Measurements from ENCODE around the gene SPOPL. TPM values are rescaled to one million over a fixed set of nuclear protein-coding genes. Genes with fewer than 3 reads are reported as not detected.

The SPOPL gene
- total and polyA plus RNA-seq, 10 of the 15 experiments (the other 5 are each of a cell fraction or from before 2014, with no cell fraction given): 4.0 to 25.0 (median 11.5) TPM

GRCh38 chr2:138497294-138497693 is 4.3 kb upstream of the SPOPL start:
- intact Hi-C loops (cut with micrococcal nuclease; ENCODE audit: unreplicated experiment): no loop called here
- CTCF ChIA-PET: no interaction called here
- no peak overlapping the region for H3K9ac ChIP-seq (ENCODE audit: control insufficient read depth, insufficient read depth, low read length)

More at GRCh38 chr2:138497294-138497693, 4.3 kb upstream of the SPOPL start:
- ChIA-PET RAD21 (ENCODE audit: unreplicated experiment) (no interaction called here), POLR2A (no interaction called here), SMC1A (ENCODE audit: uncharacterized antibody, unreplicated experiment) (interaction anchor here (0.6 to 2.2 kb wide), 2 partner anchors 8 to 11 kb away, joined by 3 to 5 read pairs; no protein-coding TSS in a partner anchor)
- H3K4me2 ChIP-seq (ENCODE audit: control insufficient read depth, insufficient read depth): no peak overlapping the region
- no peak overlapping the region for H3K4me3 ChIP-seq
- no peak for ATAC-seq
- no peaks in the 10 kb centered on the region for H4K20me1 ChIP-seq (ENCODE audit: control insufficient read depth, insufficient read depth)
- H3K4me1 ChIP-seq (ENCODE audit: control insufficient read depth, insufficient read depth, low read length): peaks cover 4% of the 10 kb centered on the region
- in situ Hi-C loops (cut with MboI): no loop called here
- no peak for FAIRE-seq
- TF ChIP-seq REST (IDR thresholded peaks at IDR 0.05; ENCODE audit: low read depth, low read length): no peak
- TF ChIP-seq RAD21 (IDR thresholded peaks at IDR 0.05; ENCODE audit: insufficient read depth, low read depth, low read length): no peak
- no peak for TF ChIP-seq EZH2 (IDR thresholded peaks at IDR 0.05; ENCODE audit: borderline replicate concordance, control insufficient read depth, low read depth, low read length)
- no peak for TF ChIP-seq MTA2 (IDR thresholded peaks at IDR 0.05; ENCODE audit: low read depth)
- TF ChIP-seq EGR1 (IDR thresholded peaks at IDR 0.05; ENCODE audit: borderline replicate concordance in 1 of 2, low read depth in 2 of 2, low read length in 2 of 2): no peak
- TF ChIP-seq POLR2A (IDR thresholded peaks at IDR 0.05; ENCODE audit: low read depth, low read length): no peak
- TF ChIP-seq CEBPZ (IDR thresholded peaks at IDR 0.05; ENCODE audit: low read depth, low read length): no peak
- no peak for TF ChIP-seq ZBTB33 (IDR thresholded peaks at IDR 0.05)
- no peak for TF ChIP-seq HDGF (IDR thresholded peaks at IDR 0.05)
- no peak for TF ChIP-seq ATF3 (IDR thresholded peaks at IDR 0.05; ENCODE audit: borderline replicate concordance, extremely low read depth, low read depth, low read length)
- TF ChIP-seq NR2F1 (conservative IDR thresholded peaks at IDR 0.05): no peak
- TF ChIP-seq NFIC (IDR thresholded peaks at IDR 0.05; ENCODE audit: low read depth, low read length): no peak
- TF ChIP-seq NR2C2 (IDR thresholded peaks at IDR 0.05; ENCODE audit: borderline replicate concordance, control insufficient read depth, insufficient read length, low read depth): no peak
- no peak for TF ChIP-seq PML (IDR thresholded peaks at IDR 0.05; ENCODE audit: low read length)
- no peaks in the 10 kb centered on the region for H3K27me3 ChIP-seq (replicated peaks in 1 of 2; ENCODE audit: control insufficient read depth in 2 of 2, insufficient read depth in 2 of 2, low read length in 1 of 2)
- no TSS peak for BruUV-seq (replicated peaks)
- H3K9me3 ChIP-seq (replicated peaks; ENCODE audit: control insufficient read depth, insufficient read depth, low read length): no peaks in the 10 kb centered on the region
- peaks cover 16% of the 10 kb centered on the region for H3K79me2 ChIP-seq (ENCODE audit: control insufficient read depth, insufficient read depth, low read length)
- H3K27ac ChIP-seq (ENCODE audit: control insufficient read depth, insufficient read depth): no peak overlapping the region
- H2AFZ ChIP-seq (ENCODE audit: control insufficient read depth, low read depth, low read length): no peak overlapping the region
- 97% methylated on average over 4 of the region's 4 CpGs for whole genome bisulfite sequencing (ENCODE audit: insufficient coverage, insufficient replicate concordance, low lambda C conversion rate, missing lambda C conversion rate)
- H3K36me3 ChIP-seq (ENCODE audit: control insufficient read depth in 2 of 2, insufficient read depth in 2 of 2, low read length in 1 of 2): peaks cover 0 to 2% of the 10 kb centered on the region in 2 experiments; a peak in 1 of 4 replicates
- no peak for DNase-seq (ENCODE audit: low read depth, low spot score)
